Transverse colon (tissue), 4 donors: ENCODE measurements around the gene EME1.
A peak's percentile ranks its signal among the peaks of the same experiment; 100 is the strongest.

Experiments used
- CTCF ChIP-seq, 5 experiments: fragments of 200-600 bp in 3 of 5; fragments of 450-650 bp in 2 of 5; sonication (generic) in 3 of 5; IDR thresholded peaks; 1 replicate in 2 of 5; 2 replicates in 3 of 5; pipeline ENCODE4 v1.5.1; 2016 to 2017; ENCODE audit warnings: antibody characterized with exemption in 5 of 5, inconsistent platforms in 3 of 5, mild to moderate bottlenecking in 2 of 5, moderate library complexity in 1 of 5
- POLR2A ChIP-seq: fragments of 450-650 bp; IDR thresholded peaks from one replicate; pipeline ENCODE4 v1.6.1; 2016; ENCODE audit warnings: antibody characterized with exemption, mild to moderate bottlenecking, moderate library complexity
- POLR2AphosphoS5 ChIP-seq, 3 donors: sonication (generic); formaldehyde crosslinking; IDR thresholded peaks; one replicate each; pipeline ENCODE4 v1.6.1; 2016; ENCODE audit warnings: antibody characterized with exemption in 3 of 3

- TF ChIP-seq CTCF (IDR thresholded peaks at IDR 0.05): no peak
- peak; percentile 6 for TF ChIP-seq POLR2A
- TF ChIP-seq POLR2AphosphoS5 (IDR thresholded peaks at IDR 0.05): peak in 1 of 3 donors; percentile 6
These were observed 26.5 kb upstream of the EME1 start for GRCh38 chr17:50346313-50347116.
